Measurements from ENCODE around the gene SH3TC2. TPM values are rescaled to one million over a fixed set of nuclear protein-coding genes. Genes with fewer than 3 reads are reported as not detected.

The SH3TC2 gene
- polyA plus RNA-seq, 1 experiment, result 1.3 TPM

GRCh38 chr5:149054416-149054815 is 8.4 kb downstream of the SH3TC2 start:
- ChIA-PET CTCF (interaction anchor here (1.3 to 7.0 kb wide), 4 partner anchors 10 to 314 kb away, joined by 4 to 42 read pairs (median 19); no protein-coding TSS in a partner anchor), POLR2A (no interaction called here)
- no peaks in the 10 kb centered on the region for H3K27me3 ChIP-seq (ENCODE audit: control insufficient read depth, insufficient read depth, low read length)
- no peak overlapping the region for H3K4me3 ChIP-seq (ENCODE audit: low read depth, low read length)
- peaks cover 3% of the 10 kb centered on the region; the same call in 1 of the 2 replicates for H3K9me3 ChIP-seq (ENCODE audit: control insufficient read depth, insufficient read depth, low read length)
- DNase-seq (ENCODE audit: low read depth, low spot score), result no peak
- H3K27ac ChIP-seq (ENCODE audit: low read depth, low read length), result no peak overlapping the region
- TF ChIP-seq CTCF (IDR thresholded peaks at IDR 0.05; ENCODE audit: low read depth, low read length), result no peak

DNA sequence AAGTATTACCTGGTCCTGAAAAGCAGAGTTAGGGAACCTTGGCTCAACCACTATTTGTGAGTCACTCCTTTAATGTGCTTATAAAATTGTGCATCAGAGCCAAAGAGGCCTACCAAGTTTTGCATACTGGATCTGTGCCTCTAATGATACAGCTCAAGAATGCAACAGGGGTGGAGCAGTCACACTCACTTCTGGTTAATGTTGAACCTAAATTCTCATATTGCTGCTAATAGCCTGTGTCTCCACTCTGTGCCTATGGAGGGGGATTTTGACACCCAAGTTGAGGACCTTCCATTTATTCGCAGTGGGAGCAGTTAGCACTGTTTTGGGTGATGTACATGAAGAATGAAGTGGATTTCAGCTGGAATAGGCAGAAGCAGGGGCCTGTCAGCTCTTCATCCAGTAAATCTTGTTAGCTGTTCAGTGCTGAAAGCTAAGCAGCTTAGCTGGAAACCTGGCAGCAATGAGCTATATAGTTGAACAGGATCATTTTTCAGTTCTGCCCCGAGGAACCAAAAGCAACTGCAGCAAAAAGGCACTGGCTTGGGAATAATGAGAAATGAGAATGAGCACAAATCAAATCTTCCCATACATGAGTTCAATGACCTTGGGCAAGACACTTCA is 9.7 kb downstream of the SH3TC2 start:
- no peaks in the 10 kb centered on the region for H3K27me3 ChIP-seq (ENCODE audit: control insufficient read depth, insufficient read depth, low read length)
- H3K9me3 ChIP-seq (ENCODE audit: control insufficient read depth, insufficient read depth, low read length), result peaks cover 3% of the 10 kb centered on the region; the same call in 1 of the 2 replicates
- no peak for DNase-seq (ENCODE audit: low read depth, low spot score)
- no peak overlapping the region for H3K27ac ChIP-seq (ENCODE audit: low read depth, low read length)
- no peak overlapping the region for H3K4me3 ChIP-seq (ENCODE audit: low read depth, low read length)
- ChIA-PET CTCF (interaction anchor here (0.6 to 7.0 kb wide), 6 partner anchors 8 to 386 kb away, joined by 3 to 42 read pairs (median 12); no protein-coding TSS in a partner anchor), POLR2A (no interaction called here)
- TF ChIP-seq CTCF (IDR thresholded peaks at IDR 0.05; ENCODE audit: low read depth, low read length), result no peak

DNA sequence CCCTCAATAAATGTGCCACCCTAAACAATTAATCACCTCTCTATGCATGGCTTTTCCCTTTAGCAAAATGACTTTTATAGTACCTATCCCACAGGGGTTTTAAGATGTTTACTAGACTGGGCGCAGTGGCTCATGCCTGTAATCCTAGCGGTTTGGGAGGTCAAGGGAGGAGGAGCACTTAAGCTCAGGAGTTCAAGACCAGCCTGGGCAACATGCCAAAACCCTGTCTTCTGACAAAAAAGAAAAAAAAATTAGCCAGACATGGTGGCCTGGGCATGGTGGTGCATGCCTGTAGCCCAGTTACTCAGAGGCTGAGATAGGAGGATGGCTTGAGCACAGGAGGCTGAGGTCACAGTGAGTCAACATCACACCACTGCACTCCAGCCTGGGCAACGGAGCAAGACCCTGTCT is 13.5 kb downstream of the SH3TC2 start:
- CTCF ChIA-PET, result interaction anchor here (0.6 to 3.7 kb wide), 7 partner anchors 14 to 318 kb away, joined by 3 to 21 read pairs (median 7); no protein-coding TSS in a partner anchor
- Histone ChIP-seq H3K27ac (ENCODE audit: low read depth, low read length) (no peak overlapping the region), H3K4me3 (ENCODE audit: low read depth, low read length) (no peak overlapping the region), H3K9me3 (ENCODE audit: control insufficient read depth, insufficient read depth, low read length) (no peaks in the 10 kb centered on the region), H3K27me3 (ENCODE audit: control insufficient read depth, insufficient read depth, low read length) (no peaks in the 10 kb centered on the region)
- TF ChIP-seq CTCF (IDR thresholded peaks at IDR 0.05; ENCODE audit: low read depth, low read length), result no peak
- POLR2A ChIA-PET, result no interaction called here
- DNase-seq (ENCODE audit: low read depth, low spot score), result no peak

DNA sequence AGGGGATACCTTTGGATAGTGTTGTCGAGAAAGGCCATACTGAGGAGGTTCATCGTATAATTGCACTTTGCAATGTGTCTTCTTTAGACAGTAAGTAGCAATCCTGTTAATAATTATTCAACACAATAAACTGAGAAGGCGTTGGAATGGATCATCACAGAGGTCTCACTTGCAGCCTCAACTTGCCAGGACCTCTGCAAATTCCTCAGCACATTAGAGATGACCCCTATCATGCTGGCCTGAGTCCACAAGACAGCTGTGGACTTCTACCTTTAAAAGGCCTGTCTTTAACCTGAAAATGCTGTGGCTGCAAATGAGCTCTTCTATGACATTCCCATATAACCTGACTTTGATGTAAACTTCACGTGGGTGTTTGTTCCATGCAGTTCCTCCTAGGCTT is 14.1 kb downstream of the SH3TC2 start:
- no peak overlapping the region for H3K4me3 ChIP-seq (ENCODE audit: low read depth, low read length)
- no peaks in the 10 kb centered on the region for H3K9me3 ChIP-seq (ENCODE audit: control insufficient read depth, insufficient read depth, low read length)
- ChIA-PET CTCF (interaction anchor here (0.8 to 3.7 kb wide), 5 partner anchors 13 to 318 kb away, joined by 4 to 21 read pairs (median 10); no protein-coding TSS in a partner anchor), POLR2A (no interaction called here)
- no peak for DNase-seq (ENCODE audit: low read depth, low spot score)
- no peak for TF ChIP-seq CTCF (IDR thresholded peaks at IDR 0.05; ENCODE audit: low read depth, low read length)
- no peaks in the 10 kb centered on the region for H3K27me3 ChIP-seq (ENCODE audit: control insufficient read depth, insufficient read depth, low read length)
- H3K27ac ChIP-seq (ENCODE audit: low read depth, low read length), result no peak overlapping the region

DNA sequence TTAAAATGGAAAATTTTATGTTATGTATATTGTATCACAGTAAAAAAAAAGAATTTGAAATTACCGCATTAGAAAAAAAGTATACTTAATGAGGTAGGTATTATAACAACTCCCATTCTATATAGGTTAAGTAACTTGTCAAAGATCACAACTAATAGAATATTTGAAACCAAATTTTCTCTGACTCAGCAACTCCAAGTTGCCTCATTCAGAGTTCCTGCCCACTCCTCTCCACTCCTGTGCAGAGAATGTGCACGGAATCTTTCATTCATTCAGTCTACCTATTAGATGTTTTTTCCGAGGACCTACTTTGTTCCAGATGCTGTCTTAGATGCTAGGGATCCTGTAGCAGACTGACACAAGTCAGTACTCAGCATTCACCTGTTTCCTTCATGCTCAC is 15.4 kb downstream of the SH3TC2 start:
- Histone ChIP-seq H3K27me3 (ENCODE audit: control insufficient read depth, insufficient read depth, low read length) (no peaks in the 10 kb centered on the region), H3K9me3 (ENCODE audit: control insufficient read depth, insufficient read depth, low read length) (no peaks in the 10 kb centered on the region), H3K27ac (ENCODE audit: low read depth, low read length) (no peak overlapping the region), H3K4me3 (ENCODE audit: low read depth, low read length) (no peak overlapping the region)
- ChIA-PET CTCF (interaction anchor here (1.3 to 3.7 kb wide), 6 partner anchors 12 to 317 kb away, joined by 3 to 21 read pairs (median 7); no protein-coding TSS in a partner anchor), POLR2A (no interaction called here)
- DNase-seq (ENCODE audit: low read depth, low spot score), result no peak
- no peak for TF ChIP-seq CTCF (IDR thresholded peaks at IDR 0.05; ENCODE audit: low read depth, low read length)

All from AG04450 (cell line).